HG03045 (cell line): ENCODE data around the gene FBXW5.

ENCODE experiments used
- ATAC-seq: cut with Tn5 transposase; IDR thresholded peaks from one replicate; pipeline ENCODE4 v1.9.1; 2021; ENCODE audit warnings: mild to moderate bottlenecking, moderate library complexity; ENCODE audit not compliant: unreplicated experiment

FBXW5 gene

DNA sequence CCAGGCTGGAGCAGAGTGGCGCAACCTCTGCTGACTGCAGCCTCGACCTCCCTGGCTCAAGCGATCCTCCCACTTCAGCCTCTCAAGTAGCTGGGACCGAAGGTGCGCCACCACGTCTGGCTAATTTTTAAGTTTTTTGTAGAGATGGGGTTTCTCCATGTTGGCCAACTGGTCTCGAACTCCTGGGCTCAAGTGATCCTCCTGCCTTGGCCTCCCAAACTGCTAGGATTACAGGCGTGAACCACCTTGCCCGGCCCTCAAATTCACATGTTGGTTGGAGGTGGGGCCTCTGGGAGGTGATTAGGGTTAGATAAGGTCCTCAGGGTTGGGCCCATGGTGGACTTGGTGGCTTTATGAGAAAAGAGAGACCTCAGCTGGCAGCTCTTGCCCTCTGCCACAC, 17.6 kb upstream of the FBXW5 start:
- no peak for ATAC-seq

DNA sequence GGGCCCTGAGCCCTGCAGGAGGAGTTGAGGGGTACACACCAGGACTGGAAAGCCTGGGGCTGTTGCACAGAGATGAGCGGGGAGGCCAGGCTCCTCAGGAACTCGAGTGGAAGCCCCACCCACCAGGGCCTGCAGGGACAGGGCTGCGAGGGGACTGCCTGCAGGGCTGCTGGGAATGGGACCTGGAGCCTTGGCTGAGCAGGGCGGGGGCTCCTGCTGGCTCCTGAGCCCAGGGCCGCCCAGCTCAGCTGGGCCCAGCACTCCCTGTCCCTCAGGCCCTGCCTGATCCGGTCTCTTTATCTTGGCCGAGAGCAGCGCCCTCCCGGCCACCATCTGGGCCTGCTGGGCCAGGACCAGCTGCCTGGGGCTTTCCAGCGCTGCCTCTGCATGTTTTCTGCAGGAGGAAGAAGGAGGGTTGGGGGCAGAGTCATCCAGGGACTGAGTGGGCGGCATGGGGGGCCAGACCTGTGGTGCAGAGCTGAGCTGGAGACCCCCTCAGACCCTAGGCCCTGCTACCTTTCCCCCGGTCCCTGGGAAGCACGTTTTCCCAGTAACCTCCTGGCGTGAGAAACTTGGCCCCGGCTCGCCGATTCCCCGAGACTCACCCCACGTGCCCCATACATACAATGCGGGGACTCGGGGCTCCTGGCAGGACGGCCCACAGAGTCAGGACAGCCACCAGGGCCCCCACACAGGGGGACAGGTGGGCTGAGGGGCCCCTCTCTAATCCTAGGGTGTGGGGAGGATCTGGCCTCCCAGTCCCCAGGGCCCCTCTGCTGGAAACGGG, 16.9 kb upstream of the FBXW5 start:
- ATAC-seq = no peak

DNA sequence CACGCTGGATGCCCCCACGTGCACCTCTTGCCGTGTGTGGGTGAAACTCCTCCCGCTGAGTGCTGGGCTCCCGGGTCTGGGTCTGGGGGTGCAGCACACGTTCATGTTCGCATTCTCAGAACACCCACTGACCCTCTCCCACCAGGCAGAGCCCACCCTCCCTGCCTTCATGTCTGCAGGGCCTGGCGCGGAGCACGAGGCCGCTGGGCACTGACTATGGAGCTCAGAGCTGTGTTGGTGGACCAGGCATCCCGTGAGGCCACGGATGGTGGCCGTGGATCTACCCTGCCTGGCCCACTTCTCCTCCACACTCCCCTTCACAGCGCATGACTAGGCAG, 16.4 kb upstream of the FBXW5 start:
- no peak for ATAC-seq

- ATAC-seq = no peak
Observed at GRCh38 chr9:136960212-136960937, 15.8 kb upstream of the FBXW5 start.

- no peak for ATAC-seq
Observed at GRCh38 chr9:136958898-136959850, 14.6 kb upstream of the FBXW5 start.

GRCh38 chr9:136958473-136958872, 13.9 kb upstream of the FBXW5 start:
- ATAC-seq = no peak

GRCh38 chr9:136957901-136958300, 13.4 kb upstream of the FBXW5 start:
- ATAC-seq = no peak

GRCh38 chr9:136957461-136957860, 12.9 kb upstream of the FBXW5 start:
- no peak for ATAC-seq

DNA sequence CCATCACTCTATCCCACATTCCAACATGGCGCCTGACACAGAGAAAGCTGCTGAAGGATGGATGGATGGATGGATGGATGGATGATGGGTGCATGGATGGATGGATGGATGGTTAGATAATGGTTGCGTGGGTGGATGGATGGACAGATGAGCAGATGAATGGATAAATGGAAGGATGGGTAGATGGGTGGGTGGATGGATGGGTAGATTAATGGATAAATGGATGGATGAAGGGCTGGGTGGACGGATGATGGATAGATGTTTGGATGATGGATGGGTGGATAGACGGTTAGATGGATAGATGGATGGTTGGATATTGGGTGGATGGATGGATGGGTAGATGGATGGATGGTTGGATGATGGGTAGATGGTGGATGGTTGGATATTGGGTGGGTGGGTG, 12.1 kb upstream of the FBXW5 start:
- ATAC-seq = no peak

DNA sequence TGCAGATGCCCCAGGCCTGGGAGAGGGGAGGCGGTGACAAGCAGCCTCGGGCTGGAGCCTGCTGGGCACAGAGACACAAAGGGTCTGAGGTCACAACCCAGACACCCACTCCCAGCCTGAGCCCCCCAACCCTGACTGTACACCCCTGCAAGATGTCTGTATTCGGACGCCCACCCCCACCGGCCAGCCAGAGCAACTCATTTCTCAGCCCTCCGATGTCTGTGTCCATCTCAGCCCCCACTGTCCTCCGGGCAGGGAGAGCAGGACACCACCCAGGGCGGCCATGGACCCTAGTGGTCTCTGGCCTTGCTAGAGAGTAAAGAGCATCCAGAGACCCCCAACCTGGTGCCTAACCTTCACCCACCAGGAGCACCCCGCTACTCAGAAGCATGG, 11.4 kb upstream of the FBXW5 start:
- no peak for ATAC-seq

- ATAC-seq = no peak
Observed at GRCh38 chr9:136955202-136955942, 10.8 kb upstream of the FBXW5 start.

GRCh38 chr9:136954270-136955083, 9.9 kb upstream of the FBXW5 start:
- ATAC-seq = no peak

- ATAC-seq = no peak
Observed at GRCh38 chr9:136953771-136954269, 9.3 kb upstream of the FBXW5 start.

GRCh38 chr9:136952876-136953770, 8.6 kb upstream of the FBXW5 start:
- no peak for ATAC-seq

DNA sequence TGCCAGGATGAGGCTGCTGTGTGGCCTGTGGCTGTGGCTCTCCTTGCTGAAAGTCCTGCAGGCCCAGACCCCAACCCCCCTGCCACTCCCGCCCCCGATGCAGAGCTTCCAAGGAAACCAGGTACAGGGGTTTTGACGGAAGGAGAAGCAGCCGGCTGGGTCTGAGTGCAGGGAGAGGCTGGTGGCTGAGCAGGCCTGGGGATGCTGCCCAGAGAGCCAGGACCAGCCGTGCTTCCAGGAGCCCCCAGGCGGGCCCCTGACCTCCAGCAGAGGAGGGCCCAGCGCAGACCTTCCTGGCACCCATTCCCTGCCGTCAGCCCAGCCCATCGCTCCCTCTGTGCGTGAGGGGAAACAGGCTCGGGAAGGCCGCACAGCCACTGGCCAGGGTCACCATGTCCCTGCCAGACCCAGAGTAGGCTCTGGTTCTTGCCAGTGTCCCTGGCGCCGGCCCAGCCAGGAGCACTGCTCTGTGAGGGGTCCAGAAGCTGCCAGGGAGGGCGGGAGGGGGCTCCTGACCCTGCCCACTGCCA, 7.8 kb upstream of the FBXW5 start:
- ATAC-seq = no peak

DNA sequence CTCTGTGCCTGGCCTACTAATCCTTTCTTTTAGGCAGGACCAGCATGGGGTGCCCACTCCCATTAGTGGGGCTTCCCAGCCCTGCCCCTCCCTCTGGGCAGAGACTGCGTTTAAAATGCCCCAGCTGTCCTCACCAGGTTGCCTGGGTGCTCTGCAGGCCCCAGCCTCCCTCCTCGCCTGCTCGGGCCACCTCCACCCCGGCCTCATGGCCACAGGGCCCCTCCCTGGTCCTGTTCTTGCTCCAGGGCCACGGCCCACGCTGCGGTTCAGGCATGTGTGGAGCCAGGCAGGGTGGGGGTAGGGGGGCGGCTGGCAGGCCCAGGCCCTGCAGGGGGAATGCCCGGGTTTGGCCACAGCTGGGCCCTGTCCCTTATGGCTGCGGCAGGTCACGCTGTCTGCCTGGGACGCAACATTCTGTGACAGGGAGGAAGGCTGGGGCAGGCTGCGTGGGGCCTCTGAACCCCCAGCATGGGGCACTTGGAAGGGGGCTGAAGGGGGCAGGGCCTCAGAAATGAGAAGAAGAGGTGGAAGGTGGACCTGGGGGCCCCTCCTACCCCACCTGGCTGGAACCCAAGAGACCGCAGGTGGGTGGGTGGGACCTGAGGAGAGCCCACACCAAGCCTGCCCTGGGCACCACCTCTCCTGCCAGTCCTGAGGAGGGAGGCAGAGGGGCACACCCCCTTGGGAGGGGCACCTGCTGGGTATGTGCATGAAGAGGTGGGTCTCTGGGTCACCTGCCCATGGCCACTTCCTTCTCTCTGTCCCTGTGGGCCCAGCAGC, 7.2 kb upstream of the FBXW5 start, which contains the start of gene LCN12:
TSS of gene LCN12 (plus strand) at position 733 of the 780 bp plus-strand sequence. CDS start 55 bp downstream, outside the sequence.
- no peak for ATAC-seq

DNA sequence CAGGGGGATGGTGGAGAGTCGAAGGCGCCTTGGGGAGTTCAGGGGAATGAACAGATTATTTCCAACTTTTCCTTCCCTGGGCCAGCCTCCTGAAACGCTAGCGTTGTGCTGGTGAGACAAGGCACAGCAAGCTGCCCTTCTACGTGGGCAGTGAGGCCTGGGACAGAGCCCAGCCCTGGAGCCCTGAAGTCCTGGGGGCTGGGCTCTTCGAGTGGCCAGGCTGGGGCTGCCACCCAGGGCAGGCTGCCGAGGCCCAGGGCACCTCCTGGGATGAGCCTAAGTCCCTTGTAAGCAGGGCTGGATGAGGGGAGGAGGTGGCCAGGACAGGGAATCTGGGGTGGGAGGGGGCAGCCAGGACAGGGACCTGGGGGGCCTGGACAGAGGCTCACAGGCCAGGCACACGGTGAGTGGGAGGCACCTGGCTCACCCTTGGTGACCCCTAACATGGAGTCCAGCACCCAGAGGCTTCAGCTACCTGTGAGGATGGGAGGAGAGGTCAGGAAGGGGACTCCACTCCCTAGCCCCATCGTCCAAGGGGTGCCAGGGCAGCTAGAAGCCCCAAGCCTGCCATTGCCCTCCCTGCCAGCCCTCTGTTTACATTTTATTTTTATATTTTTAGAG, 6.2 kb upstream of the FBXW5 start:
- ATAC-seq = no peak
